PC-3 (cell line): ENCODE results near the gene MGMT. TPM values are rescaled to one million over a fixed set of nuclear protein-coding genes. Genes with fewer than 3 reads are reported as not detected.

ENCODE experiments used
- ATAC-seq: fragments of 200-7000 bp; cut with Tn5 transposase; 2 replicates; pipeline ENCODE4 v1.9.1; 2020; ENCODE audit warnings: mild to moderate bottlenecking, moderate library complexity
- BruUV-seq: library from RNA; stranded (reverse); fragments of 400-500 nt; replicated peaks from 2 replicates; lab custom pipeline; 2021; lab: Mats Ljungman, UMichigan
- CTCF ChIA-PET: fragments of 300-600 bp; sonication (Branson Sonifier 250); formaldehyde crosslinking; loops from one replicate; lab custom pipeline; 2022; ENCODE audit warnings: antibody characterized with exemption; lab: Charles Lee
- POLR2A ChIA-PET: fragments of 300-600 bp; sonication (Branson Sonifier 250); formaldehyde crosslinking; loops from one replicate; lab custom pipeline; 2022; ENCODE audit warnings: antibody characterized with exemption; ENCODE audit not compliant: unreplicated experiment; lab: Charles Lee
- DNase-seq: peaks from one replicate; pipeline ENCODE4 v3.0.0-alpha.2; 2015
- H2AFZ ChIP-seq: fragments of 300-600 bp; sonication (generic); 2 replicates; pipeline ENCODE4 v1.6.0; 2016; ENCODE audit warnings: antibody characterized with exemption, low read length
- H3F3A ChIP-seq: fragments of 300-600 bp; sonication (generic); one replicate; pipeline ENCODE4 v1.6.0; 2017; ENCODE audit warnings: antibody characterized with exemption, low read length, control low read depth, mild to moderate bottlenecking; ENCODE audit not compliant: unreplicated experiment
- H3K27ac ChIP-seq: fragments of 300-600 bp; sonication (generic); 2 replicates; pipeline ENCODE4 v1.5.1; 2016; ENCODE audit warnings: mild to moderate bottlenecking, low read length
- H3K27me3 ChIP-seq: fragments of 300-600 bp; sonication (generic); 2 replicates; pipeline ENCODE4 v1.6.1; 2016; ENCODE audit warnings: low read length, mixed read lengths
- H3K36me3 ChIP-seq: fragments of 300-600 bp; sonication (generic); 2 replicates; pipeline ENCODE4 v1.6.1; 2016; ENCODE audit warnings: low read depth, mixed run types, low read length, mixed read lengths
- H3K4me1 ChIP-seq: fragments of 300-600 bp; sonication (generic); 2 replicates; pipeline ENCODE4 v1.5.1; 2016; ENCODE audit warnings: low read length; ENCODE audit not compliant: insufficient read depth
- H3K4me2 ChIP-seq: fragments of 300-600 bp; sonication (generic); 2 replicates; pipeline ENCODE4 v1.6.0; 2016; ENCODE audit warnings: low read length
- H3K4me3 ChIP-seq: fragments of 300-600 bp; sonication (generic); 2 replicates; pipeline ENCODE4 v1.5.1; 2016; ENCODE audit warnings: mild to moderate bottlenecking, low read length, mixed read lengths
- H3K79me2 ChIP-seq: fragments of 300-600 bp; sonication (generic); 2 replicates; pipeline ENCODE4 v1.6.1; 2017; ENCODE audit warnings: low read length, mixed read lengths
- H3K9ac ChIP-seq: fragments of 300-600 bp; sonication (generic); 2 replicates; pipeline ENCODE4 v1.6.0; 2016; ENCODE audit warnings: mild to moderate bottlenecking, low read length
- H3K9me2 ChIP-seq: fragments of 300-600 bp; sonication (generic); replicated peaks from 2 replicates; pipeline ENCODE4 v1.6.1; 2016; ENCODE audit warnings: mixed run types, low read length, mixed read lengths
- H3K9me3 ChIP-seq: fragments of 300-600 bp; sonication (generic); 2 replicates; pipeline ENCODE4 v1.6.1; 2016; ENCODE audit warnings: low read length, mixed read lengths
- H4K20me1 ChIP-seq: fragments of 300-600 bp; sonication (generic); 2 replicates; pipeline ENCODE4 v1.6.1; 2016; ENCODE audit warnings: low read length, mixed read lengths
- EZH2 ChIP-seq: fragments of 300-600 bp; sonication (generic); IDR thresholded peaks from one replicate; pipeline ENCODE4 v1.6.1; 2017; ENCODE audit warnings: antibody characterized with exemption, mild to moderate bottlenecking, low read length; ENCODE audit not compliant: unreplicated experiment
- EZH2phosphoT487 ChIP-seq: fragments of 300-600 bp; sonication (generic); IDR thresholded peaks from 2 replicates; pipeline ENCODE4 v1.6.1; 2018; ENCODE audit warnings: mild to moderate bottlenecking, antibody characterized with exemption, low read length, borderline replicate concordance
- intact Hi-C: fragments of 100-400 bp; cut with micrococcal nuclease; formaldehyde crosslinking; loops from 2 replicates; pipeline ENCODE4 v1.9.0; 2023
- total RNA-seq: library from RNA; depleted of rRNA; stranded (reverse); fragments of >200 nt; gene quantifications from 2 replicates; pipeline ENCODE4 v1.2.3, GENCODE V29; 2014
- TF ChIP-seq, protein P1 (sequence below): fragments of 300-600 bp; sonication (generic); conservative IDR thresholded peaks from 2 replicates; pipeline ENCODE4 v1.5.1; 2017; ENCODE audit warnings: antibody characterized with exemption, low read depth, mild to moderate bottlenecking, low read length

Gene MGMT
- total RNA-seq, 1 experiment from 2014 or later = 19.8 TPM

DNA sequence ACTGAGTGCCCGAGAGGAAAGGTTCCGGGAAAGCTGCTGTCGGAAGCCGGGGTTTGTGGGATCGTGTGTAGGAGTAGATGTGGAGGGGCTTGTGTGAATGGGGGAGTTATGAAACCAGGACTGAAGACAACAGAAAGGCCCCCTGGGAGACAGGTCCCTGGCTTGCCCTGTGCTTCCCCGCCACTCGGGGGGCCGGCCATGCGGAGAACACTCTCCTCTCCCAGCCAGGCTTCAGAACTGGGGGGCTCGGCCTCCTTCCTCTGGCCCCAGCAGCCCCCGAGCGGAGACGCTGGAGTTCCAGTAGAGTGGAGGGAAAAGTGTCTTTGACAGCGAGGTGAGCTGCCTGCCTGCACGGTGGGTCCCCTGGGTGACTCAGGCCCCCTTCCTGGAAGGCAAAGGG, 185.0 kb downstream of the MGMT start:
- intact Hi-C loops = no loop called here
- no peak for DNase-seq
- no peaks in the 10 kb centered on the region for H3K36me3 ChIP-seq
- TF ChIP-seq EZH2phosphoT487 (no peak), EZH2 (no peak)
- TF ChIP-seq, protein P1, sequence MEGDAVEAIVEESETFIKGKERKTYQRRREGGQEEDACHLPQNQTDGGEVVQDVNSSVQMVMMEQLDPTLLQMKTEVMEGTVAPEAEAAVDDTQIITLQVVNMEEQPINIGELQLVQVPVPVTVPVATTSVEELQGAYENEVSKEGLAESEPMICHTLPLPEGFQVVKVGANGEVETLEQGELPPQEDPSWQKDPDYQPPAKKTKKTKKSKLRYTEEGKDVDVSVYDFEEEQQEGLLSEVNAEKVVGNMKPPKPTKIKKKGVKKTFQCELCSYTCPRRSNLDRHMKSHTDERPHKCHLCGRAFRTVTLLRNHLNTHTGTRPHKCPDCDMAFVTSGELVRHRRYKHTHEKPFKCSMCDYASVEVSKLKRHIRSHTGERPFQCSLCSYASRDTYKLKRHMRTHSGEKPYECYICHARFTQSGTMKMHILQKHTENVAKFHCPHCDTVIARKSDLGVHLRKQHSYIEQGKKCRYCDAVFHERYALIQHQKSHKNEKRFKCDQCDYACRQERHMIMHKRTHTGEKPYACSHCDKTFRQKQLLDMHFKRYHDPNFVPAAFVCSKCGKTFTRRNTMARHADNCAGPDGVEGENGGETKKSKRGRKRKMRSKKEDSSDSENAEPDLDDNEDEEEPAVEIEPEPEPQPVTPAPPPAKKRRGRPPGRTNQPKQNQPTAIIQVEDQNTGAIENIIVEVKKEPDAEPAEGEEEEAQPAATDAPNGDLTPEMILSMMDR = no peak
- no peaks in the 10 kb centered on the region for H3K9me2 ChIP-seq
- POLR2A ChIA-PET = no interaction called here
- H2AFZ ChIP-seq = no peak overlapping the region
- H3K27me3 ChIP-seq = no peaks in the 10 kb centered on the region
- no peaks in the 10 kb centered on the region for H3F3A ChIP-seq
- no peak overlapping the region for H3K27ac ChIP-seq
- H3K4me1 ChIP-seq = no peaks in the 10 kb centered on the region
- ATAC-seq = no peak
- no peaks in the 10 kb centered on the region for H4K20me1 ChIP-seq
- no peak overlapping the region for H3K9ac ChIP-seq
- BruUV-seq = no TSS peak
- no peak overlapping the region for H3K4me2 ChIP-seq
- H3K9me3 ChIP-seq = no peaks in the 10 kb centered on the region
- no peak overlapping the region for H3K4me3 ChIP-seq
- H3K79me2 ChIP-seq = no peaks in the 10 kb centered on the region
- CTCF ChIA-PET = no interaction called here

DNA sequence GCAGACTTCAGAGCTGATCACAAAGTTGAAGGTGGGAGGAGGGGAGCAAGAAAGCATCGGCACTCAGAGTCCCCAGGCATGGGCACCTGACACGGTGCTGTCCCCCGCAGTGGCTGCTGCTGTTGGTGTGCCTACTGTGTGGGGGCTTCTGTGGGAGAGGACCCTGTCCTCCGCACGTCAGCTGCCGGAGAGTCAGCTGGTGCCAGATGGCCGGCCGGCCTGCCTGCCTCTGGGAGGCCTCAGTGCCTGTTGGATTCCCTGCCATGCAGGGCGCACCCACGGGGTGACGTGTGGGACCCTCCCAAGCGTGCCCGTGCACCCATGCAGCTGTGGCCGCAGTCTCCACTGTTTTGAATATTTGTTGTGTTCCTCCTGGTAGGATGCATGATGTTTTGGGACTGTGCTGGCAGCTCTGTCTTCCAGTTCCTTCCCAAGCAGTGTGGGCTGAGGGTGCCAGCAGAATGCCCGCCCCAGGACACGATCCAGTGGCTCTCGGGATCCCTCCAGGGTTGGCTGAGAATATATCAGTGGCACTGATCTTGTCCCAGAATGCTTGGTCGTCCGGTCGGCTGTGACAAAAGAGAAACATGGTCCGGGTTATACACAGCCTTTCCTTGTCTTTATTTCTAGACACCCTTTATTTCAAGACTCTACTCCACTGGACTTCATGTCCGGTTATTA, 185.6 kb downstream of the MGMT start:
- DNase-seq = no peak
- H2AFZ ChIP-seq = no peak overlapping the region
- H3K9me3 ChIP-seq = no peaks in the 10 kb centered on the region
- no peaks in the 10 kb centered on the region for H3K36me3 ChIP-seq
- H4K20me1 ChIP-seq = no peaks in the 10 kb centered on the region
- no TSS peak for BruUV-seq
- ChIA-PET CTCF (no interaction called here), POLR2A (no interaction called here)
- TF ChIP-seq, protein P1 = no peak
- no peak for TF ChIP-seq EZH2
- TF ChIP-seq EZH2phosphoT487 = no peak
- intact Hi-C loops = no loop called here
- H3K4me1 ChIP-seq = no peaks in the 10 kb centered on the region
- H3K9me2 ChIP-seq = no peaks in the 10 kb centered on the region
- no peak for ATAC-seq
- H3K79me2 ChIP-seq = no peaks in the 10 kb centered on the region
- H3K27ac ChIP-seq = no peak overlapping the region
- H3K27me3 ChIP-seq = no peaks in the 10 kb centered on the region
- no peak overlapping the region for H3K4me3 ChIP-seq
- H3K9ac ChIP-seq = no peak overlapping the region
- no peaks in the 10 kb centered on the region for H3F3A ChIP-seq
- H3K4me2 ChIP-seq = no peak overlapping the region

DNA sequence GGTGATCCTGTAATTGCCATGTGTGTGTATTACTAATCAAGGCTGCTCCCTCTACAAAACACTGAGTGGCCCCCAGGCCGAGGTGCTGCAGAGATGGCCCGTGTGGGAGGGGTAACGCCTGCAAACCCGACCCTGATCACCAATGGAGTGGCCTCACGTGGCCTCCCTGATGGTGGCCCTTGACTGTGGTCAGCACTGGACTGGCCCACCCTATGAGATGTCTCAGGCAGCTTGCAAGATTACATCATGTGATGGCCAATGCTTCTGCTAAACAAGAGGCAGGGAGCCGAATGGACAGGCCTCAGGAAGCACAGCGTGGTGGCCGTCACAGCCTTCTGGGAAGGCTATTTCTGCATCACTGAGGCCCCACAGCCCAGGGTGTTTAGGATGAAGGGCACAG, 186.4 kb downstream of the MGMT start:
- no peak for ATAC-seq
- Histone ChIP-seq H3K27ac (no peak overlapping the region), H2AFZ (no peak overlapping the region), H3K36me3 (no peaks in the 10 kb centered on the region), H3K9me2 (no peaks in the 10 kb centered on the region), H3F3A (no peaks in the 10 kb centered on the region), H3K27me3 (no peaks in the 10 kb centered on the region), H4K20me1 (no peaks in the 10 kb centered on the region), H3K4me2 (no peak overlapping the region), H3K9me3 (no peaks in the 10 kb centered on the region), H3K79me2 (no peaks in the 10 kb centered on the region), H3K9ac (no peak overlapping the region), H3K4me1 (no peaks in the 10 kb centered on the region), H3K4me3 (no peak overlapping the region)
- DNase-seq = no peak
- ChIA-PET CTCF (no interaction called here), POLR2A (no interaction called here)
- TF ChIP-seq EZH2 (no peak), EZH2phosphoT487 (no peak)
- TF ChIP-seq, protein P1 = no peak
- intact Hi-C loops = no loop called here
- no TSS peak for BruUV-seq
